Measurements from ENCODE around the gene F11.

The F11 gene

GRCh38 chr4:186227221-186227620 is 38.8 kb upstream of the F11 start, which contains the start of gene KLKB1:
Gene KLKB1, plus strand, starts transcription at chr4:186227507. Its CDS starts 689 bp downstream, at chr4:186228196.
- TF ChIP-seq EZH2phosphoT487 (IDR thresholded peaks at IDR 0.05; ENCODE audit: borderline replicate concordance, low read length) = no peak
- TF ChIP-seq CTCF (IDR thresholded peaks at IDR 0.05; ENCODE audit: low read depth, low read length, poor library complexity, severe bottlenecking) = no peak
- Histone ChIP-seq H3K36me3 (ENCODE audit: control insufficient read depth, low read length) (no peaks in the 10 kb centered on the region), H3K79me2 (ENCODE audit: control insufficient read depth, low read length) (no peaks in the 10 kb centered on the region), H3K4me3 (ENCODE audit: low read length) (no peak within 1 kb of the TSS), H3K9me3 (ENCODE audit: control insufficient read depth, insufficient read depth, low read length) (no peaks in the 10 kb centered on the region), H3F3A (ENCODE audit: control insufficient read depth, insufficient read depth) (no peaks in the 10 kb centered on the region), H3K4me2 (ENCODE audit: low read length) (no peak within 1 kb of the TSS), H3K27ac (ENCODE audit: low read depth, low read length) (no peak within 1 kb of the TSS), H4K20me1 (ENCODE audit: control insufficient read depth, insufficient read depth, low read depth, low read length) (no peaks in the 10 kb centered on the region), H3K27me3 (ENCODE audit: control insufficient read depth, low read length) (0 out of 2 replicates have a peak, but pooled peaks cover 2% of the 10 kb centered on the region), H3K4me1 (ENCODE audit: control insufficient read depth, low read length) (no peaks in the 10 kb centered on the region), H3K9me2 (replicated peaks; ENCODE audit: control insufficient read depth, low read length) (no peaks in the 10 kb centered on the region)

- no peaks in the 10 kb centered on the region for H3K9me3 ChIP-seq (ENCODE audit: control insufficient read depth, insufficient read depth, low read length)
- no peaks in the 10 kb centered on the region for H3K79me2 ChIP-seq (ENCODE audit: control insufficient read depth, low read length)
- H3K4me3 ChIP-seq (ENCODE audit: low read length) = no peak overlapping the region
- H3K4me2 ChIP-seq (ENCODE audit: low read length) = no peak overlapping the region
- 0 out of 2 replicates have a peak, but pooled peaks cover 6% of the 10 kb centered on the region for H3K27me3 ChIP-seq (ENCODE audit: control insufficient read depth, low read length)
- H3K27ac ChIP-seq (ENCODE audit: low read depth, low read length) = no peak overlapping the region
- no peaks in the 10 kb centered on the region for H3K9me2 ChIP-seq (replicated peaks; ENCODE audit: control insufficient read depth, low read length)
- no peak for TF ChIP-seq EZH2phosphoT487 (IDR thresholded peaks at IDR 0.05; ENCODE audit: borderline replicate concordance, low read length)
- no peak for TF ChIP-seq CTCF (IDR thresholded peaks at IDR 0.05; ENCODE audit: low read depth, low read length, poor library complexity, severe bottlenecking)
- no peaks in the 10 kb centered on the region for H3K4me1 ChIP-seq (ENCODE audit: control insufficient read depth, low read length)
- H4K20me1 ChIP-seq (ENCODE audit: control insufficient read depth, insufficient read depth, low read depth, low read length) = no peaks in the 10 kb centered on the region
- no peaks in the 10 kb centered on the region for H3F3A ChIP-seq (ENCODE audit: control insufficient read depth, insufficient read depth)
- no peaks in the 10 kb centered on the region for H3K36me3 ChIP-seq (ENCODE audit: control insufficient read depth, low read length)
Observed at GRCh38 chr4:186227744-186228513, 38.1 kb upstream of the F11 start.

- Histone ChIP-seq H3K4me2 (ENCODE audit: low read length) (no peak overlapping the region), H3K4me1 (ENCODE audit: control insufficient read depth, low read length) (no peaks in the 10 kb centered on the region), H3K4me3 (ENCODE audit: low read length) (no peak overlapping the region)
Observed at GRCh38 chr4:186228514-186228894, 37.5 kb upstream of the F11 start.

More at GRCh38 chr4:186228514-186228894, 37.5 kb upstream of the F11 start:
- H3F3A ChIP-seq (ENCODE audit: control insufficient read depth, insufficient read depth) = no peaks in the 10 kb centered on the region
- no peaks in the 10 kb centered on the region for H3K9me2 ChIP-seq (replicated peaks; ENCODE audit: control insufficient read depth, low read length)
- H3K27ac ChIP-seq (ENCODE audit: low read depth, low read length) = no peak overlapping the region
- no peaks in the 10 kb centered on the region for H3K36me3 ChIP-seq (ENCODE audit: control insufficient read depth, low read length)
- H3K79me2 ChIP-seq (ENCODE audit: control insufficient read depth, low read length) = no peaks in the 10 kb centered on the region
- TF ChIP-seq CTCF (IDR thresholded peaks at IDR 0.05; ENCODE audit: low read depth, low read length, poor library complexity, severe bottlenecking) = no peak
- TF ChIP-seq EZH2phosphoT487 (IDR thresholded peaks at IDR 0.05; ENCODE audit: borderline replicate concordance, low read length) = no peak
- H3K27me3 ChIP-seq (ENCODE audit: control insufficient read depth, low read length) = 0 out of 2 replicates have a peak, but pooled peaks cover 6% of the 10 kb centered on the region
- no peaks in the 10 kb centered on the region for H4K20me1 ChIP-seq (ENCODE audit: control insufficient read depth, insufficient read depth, low read depth, low read length)
- H3K9me3 ChIP-seq (ENCODE audit: control insufficient read depth, insufficient read depth, low read length) = no peaks in the 10 kb centered on the region
